Suppressor macrophage treated with lipopolysaccharide for 4 hours (primary cell): ENCODE data around the gene P2RX6.
A peak's percentile ranks its signal among the peaks of the same experiment; 100 is the strongest.
"Not testable (repeated sequence)": the region's sequence is repeated elsewhere in the genome, so short reads cannot be mapped to it uniquely, and the experiment has no call there.

ENCODE experiments used
- DNase-seq: peaks from one replicate; pipeline ENCODE4 v3.0.0-alpha.2; 2020

The P2RX6 gene

DNA sequence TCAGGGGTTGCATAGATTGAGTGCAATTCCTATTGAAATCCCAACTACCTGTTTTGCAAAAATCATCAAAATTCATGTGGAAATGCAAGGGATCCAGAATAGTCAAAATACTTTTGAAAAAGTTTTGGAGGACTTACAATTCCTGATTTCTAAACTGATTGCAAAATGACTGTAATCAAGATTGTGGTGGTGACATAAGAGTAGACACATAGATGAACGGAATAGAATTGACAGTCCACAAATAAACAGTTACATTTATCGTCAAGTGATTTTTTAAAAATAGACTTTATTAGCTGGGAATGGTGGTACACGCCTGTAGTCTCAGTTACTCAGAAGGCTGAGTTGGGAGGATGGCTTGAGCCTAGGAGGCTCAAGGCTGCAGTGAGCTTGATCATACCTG, 20.0 kb downstream of the P2RX6 start:
- no peak for DNase-seq

GRCh38 chr22:21038405-21038804, 23.4 kb downstream of the P2RX6 start:
- no peak for DNase-seq

- not testable (repeated sequence) for DNase-seq
Measured at GRCh38 chr22:21039158-21039557, 24.2 kb downstream of the P2RX6 start.

DNA sequence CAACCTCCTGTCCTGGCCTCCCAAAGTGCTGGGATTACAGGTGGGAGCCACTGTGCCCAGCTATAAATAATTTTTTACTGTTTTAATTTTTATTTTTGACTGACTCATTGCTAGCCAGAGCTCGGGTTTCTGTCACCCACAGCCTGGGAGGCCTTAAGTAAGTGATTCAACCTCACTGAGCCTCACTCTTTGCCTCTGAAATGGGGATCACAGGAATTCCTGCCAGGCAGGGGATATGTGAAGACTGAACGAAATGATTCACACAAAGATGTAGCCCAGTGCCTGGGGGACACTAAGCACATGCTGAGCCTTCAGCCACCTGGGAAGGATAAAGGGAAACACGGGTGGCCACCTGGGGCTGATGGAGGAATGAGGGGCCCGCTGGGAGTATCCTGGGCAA, 27.0 kb downstream of the P2RX6 start:
- no peak for DNase-seq

GRCh38 chr22:21042978-21043859, 28.3 kb downstream of the P2RX6 start:
- DNase-seq, result no peak

DNA sequence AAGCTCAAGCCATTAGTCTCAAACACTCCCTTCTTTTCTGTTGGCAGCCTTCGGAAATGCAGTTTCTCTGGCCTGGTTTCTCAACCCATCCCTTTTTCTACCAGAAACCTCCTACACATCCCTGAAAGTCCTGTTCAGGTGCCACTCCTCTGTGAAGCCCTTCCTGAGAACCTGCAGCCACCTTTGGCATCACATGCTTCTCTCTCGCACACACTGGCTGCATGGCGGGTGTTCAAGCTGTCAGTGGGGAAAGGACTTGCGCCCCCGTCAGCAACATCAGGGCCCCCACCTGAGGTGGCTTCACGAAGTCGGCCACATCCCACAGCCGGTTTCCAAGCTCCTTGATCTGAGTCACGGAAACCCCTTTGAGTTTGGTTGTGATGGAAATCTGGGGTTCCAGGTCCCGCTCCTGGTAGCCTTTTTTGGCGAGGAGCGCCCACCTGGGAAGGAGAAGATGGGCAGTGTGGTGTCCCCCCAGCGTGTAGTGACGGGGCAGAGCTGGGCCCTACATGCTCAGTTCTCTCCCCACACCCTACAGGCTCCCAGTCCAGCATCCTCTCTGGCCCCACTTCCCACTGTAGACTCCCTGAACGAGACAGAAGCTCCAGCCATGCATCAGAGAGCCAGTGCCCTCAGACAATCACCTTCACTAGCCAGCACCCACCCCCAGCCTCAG, 29.0 kb downstream of the P2RX6 start:
- DNase-seq, result no peak

DNA sequence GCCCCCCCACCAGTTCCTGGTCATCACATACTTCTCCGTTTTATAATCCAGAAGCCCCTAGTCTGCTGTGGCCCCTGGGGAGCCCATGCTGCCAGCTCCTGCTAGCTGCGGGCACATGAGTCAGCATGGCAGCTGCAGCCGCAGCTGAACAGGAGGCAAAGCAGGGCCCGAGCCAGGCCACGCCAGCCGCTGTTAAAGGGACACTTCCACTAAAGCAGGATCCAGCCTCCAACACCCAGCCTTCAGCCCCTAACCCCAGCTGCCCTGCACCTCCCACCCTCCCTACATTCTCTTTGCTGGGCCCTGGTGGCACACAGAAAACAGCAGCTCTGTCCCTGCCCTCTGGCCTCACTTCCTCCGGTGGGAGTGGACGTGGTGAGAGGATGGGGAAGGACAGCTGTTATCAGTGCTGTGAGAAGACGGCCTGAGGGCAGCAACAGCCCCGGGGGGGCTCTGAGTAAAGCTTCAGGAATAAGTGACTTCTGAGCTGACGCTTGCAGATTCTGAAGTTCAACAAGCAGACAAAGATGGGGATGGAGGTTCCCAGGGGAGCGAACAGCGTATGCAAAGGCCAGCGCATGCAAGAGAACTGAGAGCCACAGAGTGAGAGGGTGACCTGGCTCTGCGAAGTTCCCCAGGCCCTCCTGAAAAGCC, 30.1 kb downstream of the P2RX6 start:
- DNase-seq, result peak; percentile 27

- peak; percentile 71 for DNase-seq
Measured at GRCh38 chr22:21045585-21046294, 30.8 kb downstream of the P2RX6 start, which contains the start of gene LRRC74B. Gene LRRC74B, plus strand, starts transcription at chr22:21045946. Its CDS starts 41 bp downstream, at chr22:21045987.

DNA sequence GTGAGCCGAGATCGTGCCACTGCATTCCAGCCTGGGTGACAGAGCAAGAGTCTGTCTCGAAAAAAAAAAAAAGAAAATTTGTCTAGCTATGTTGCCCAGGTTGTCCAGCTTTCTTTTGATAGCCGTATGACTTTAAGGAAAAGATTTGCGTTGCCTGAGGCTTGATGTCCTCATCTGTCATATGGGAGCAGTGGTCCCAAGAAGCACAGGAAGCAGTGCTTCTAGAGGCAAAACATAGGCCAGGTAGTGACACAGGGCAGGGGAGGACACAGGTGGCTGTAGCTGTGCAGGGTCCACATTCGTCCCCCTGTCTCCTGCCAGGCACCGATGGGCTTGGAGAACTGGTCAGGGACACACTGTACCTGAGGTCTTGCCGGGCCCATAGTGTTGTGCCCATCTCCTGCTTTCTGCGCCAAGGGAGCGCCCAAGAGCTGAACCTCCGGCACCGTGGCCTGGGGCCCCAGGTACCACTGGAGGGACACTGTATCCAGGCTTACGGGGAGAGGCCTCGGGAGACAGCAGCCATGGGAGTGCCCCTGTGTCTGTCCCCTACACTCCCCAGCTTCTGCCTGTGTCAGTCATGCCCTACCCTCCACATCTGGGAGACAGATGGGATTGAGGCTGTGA, 32.2 kb downstream of the P2RX6 start:
- no peak for DNase-seq

- no peak for DNase-seq
Measured at GRCh38 chr22:21047730-21048129, 32.8 kb downstream of the P2RX6 start.

DNA sequence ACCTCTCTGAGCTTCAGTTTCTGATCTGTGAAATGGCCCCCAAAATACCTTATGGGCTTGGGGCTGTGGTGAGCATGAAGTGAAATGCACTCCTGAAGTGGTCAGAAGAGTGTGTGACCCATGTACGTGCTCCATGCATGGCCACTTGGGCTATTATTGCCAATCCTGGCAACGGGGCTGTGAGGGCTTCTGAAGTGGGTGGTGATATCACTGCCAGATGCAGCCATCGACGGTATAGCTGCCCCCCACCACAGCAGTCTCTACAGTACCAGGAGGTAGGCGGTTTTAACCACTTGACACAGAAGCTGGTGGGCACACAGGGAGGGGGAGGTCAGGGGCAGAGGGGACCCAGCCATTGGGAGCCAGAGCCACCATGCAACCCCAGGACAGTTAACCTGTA, 33.5 kb downstream of the P2RX6 start:
- not testable (repeated sequence) for DNase-seq

DNA sequence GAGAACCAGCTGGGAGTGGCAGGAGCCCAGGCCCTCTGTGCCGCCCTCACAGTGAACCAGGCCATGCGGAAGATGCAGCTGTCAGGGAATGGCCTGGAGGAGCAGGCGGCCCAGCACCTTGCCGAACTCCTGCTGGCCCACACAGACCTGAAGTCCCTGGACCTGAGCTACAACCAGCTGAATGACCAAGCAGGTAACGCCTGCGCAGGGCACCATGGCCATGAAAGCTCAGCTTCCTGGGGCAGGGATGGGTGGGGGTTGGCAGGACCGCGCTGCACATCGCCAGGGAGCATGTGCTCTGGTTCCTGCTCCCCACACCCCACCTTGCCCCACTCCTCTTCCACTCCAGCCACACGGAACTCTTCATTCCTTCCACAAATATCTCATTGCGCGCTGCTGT, 34.0 kb downstream of the P2RX6 start:
- DNase-seq, result not testable (repeated sequence)

GRCh38 chr22:21051145-21051830, 36.3 kb downstream of the P2RX6 start:
- DNase-seq, result no peak

DNA sequence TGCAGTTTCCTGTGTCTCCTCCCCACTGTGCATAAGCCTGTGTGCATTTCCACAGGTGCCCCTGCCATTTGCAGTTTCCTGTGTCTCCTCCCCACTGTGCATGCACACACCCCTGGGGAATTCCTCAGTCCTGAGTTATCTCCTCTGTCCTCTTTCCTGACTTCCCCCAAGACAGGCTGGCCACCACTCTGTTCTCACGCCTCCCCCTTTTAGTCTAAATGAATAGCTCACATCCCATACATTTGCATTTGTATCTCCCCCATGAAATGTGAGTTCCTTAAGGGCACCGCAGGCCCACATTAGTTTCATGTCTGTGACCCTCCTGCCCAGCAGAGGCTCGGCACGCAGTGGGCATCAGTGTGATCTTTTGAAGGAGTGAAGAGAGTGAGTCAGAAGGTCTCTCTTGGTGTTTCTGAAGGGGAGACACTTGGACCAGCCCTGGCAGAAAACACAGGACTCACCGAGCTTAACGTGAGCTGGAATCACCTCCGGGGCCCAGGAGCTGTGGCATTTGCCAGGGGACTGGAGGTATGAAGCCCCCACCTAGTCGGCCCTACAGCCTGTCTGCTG, 37.0 kb downstream of the P2RX6 start:
- DNase-seq, result no peak

DNA sequence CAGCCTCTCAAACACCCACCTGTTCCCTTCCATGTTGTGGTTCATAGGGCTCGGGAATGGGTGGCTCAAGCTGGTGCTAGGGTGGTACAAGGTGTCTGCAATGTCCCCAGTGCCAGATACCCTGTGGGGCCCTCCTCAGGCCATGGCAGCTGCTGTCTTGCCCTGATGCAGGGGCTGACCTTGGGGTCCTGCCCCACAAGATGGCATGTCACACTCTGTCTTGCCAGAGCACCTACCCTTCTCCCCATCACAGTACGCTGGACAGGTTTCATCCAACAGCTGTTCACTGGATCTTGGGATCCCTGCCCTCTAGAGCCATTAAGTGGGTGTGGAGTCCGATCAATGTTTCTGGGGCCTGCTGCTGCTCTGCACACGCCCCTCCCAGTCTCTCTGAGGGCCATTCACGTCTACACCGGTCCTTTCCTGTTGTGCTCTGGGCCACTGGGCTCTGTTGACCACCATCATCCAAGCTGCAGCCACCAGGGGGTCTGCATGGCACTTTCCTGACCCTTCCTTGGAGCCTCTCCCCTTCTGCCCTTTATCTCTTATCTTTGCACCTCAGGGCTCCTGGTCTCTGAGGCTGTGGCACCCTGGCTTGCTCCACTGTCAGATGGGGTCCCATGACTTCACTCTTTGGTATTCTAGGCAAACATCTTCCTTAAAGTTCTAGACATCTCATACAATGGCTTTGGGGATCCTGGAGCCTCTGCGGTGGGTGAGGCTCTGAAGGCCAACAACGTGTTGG, 37.9 kb downstream of the P2RX6 start:
- no peak for DNase-seq

DNA sequence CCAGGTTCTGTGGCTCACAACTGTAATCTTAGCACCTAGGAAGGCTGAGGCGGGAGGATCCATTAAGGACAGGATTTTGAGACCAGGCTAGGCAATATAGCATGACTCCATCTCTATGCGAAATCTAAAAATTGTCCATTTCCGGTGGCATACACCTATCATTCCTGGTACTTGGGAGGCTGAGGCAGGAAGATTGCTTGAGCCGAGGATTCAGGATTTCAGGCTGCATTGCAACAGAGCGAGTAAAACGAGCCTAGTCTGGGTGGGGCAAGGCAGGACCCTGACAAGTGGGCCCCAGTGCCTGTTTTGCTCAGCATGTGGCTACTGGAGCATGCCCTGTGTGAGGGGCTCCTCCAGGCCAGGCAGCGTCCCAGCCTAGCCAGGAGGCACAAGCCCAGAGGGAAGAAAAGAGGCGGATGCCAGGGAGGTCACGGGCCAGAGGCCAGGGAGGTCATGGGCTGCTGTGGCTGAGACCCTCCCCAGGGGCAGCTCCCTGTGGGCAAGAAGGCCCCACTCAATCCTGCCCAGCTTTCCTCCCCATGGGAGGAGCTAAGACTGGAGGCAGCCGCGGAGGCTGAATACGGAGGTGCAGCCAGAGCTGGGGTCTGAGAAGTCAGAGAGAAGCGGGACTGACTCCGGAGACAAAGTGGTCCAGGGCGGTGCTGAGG, 39.2 kb downstream of the P2RX6 start:
- DNase-seq, result no peak

DNA sequence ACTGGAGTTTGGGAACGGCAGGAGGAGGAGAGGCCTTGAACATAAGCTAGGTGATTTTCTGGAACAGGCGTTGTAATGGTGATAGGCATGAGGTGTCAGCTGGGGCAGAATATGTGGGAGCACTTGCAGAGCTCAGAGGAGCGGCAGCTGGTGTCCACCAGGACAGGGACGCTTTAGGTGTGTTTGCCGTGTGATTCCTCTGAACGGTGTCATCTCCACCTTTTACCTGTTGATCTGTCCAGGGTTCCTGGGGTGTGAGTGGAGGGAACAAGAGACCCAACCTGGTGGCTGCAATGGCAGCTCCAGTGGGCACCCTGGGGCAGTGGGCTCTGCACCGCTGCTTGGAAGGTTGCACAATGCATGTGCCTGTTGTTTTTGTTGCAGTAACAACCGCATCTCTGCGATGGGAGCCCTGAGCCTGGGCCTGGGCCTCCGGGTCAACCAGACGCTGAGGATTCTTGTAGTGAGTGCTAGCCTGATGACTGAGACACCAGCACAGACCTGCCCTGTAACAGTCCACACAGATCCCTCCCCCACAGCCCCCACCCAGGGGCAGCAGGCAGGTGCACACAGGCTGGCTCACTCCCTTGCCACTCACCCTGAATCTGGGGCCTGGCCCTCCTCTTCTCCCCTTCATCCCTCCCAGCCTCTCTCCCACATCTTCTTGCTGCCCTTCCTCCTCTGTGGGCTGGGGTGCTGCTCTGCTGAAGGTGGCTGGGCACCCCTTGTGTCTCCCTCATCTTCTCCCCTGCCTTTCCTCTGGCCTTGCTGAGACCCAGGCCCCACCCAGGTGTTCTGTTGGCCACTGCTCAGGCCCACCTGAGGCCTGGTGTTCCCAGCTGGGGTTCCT, 40.0 kb downstream of the P2RX6 start:
- DNase-seq, result no peak

DNA sequence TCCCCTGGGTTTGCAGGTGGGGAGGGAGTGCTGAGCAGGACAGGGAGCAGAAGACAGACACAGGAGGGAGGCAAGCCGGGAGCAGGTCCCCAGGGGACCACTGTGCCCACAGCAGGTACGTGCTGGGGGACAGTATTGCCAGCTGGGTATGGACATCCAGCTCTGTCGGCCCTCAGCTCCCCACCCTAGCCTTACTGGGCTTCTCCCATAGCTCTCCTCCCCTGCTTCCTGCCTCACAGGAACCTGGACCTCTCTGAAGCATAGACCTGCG, 40.5 kb downstream of the P2RX6 start:
- no peak for DNase-seq

GRCh38 chr22:21055880-21056319, 40.9 kb downstream of the P2RX6 start:
- DNase-seq, result peak; percentile 12
